Mesothelial cell of epicardium (in vitro differentiated cells): ENCODE results near the gene AFAP1L2. TPM values are rescaled to one million over a fixed set of nuclear protein-coding genes. Genes with fewer than 3 reads are reported as not detected.

ENCODE experiments used
- DNase-seq, 2 experiments: peaks; one replicate each; pipeline ENCODE4 v3.0.0; 2021; ENCODE audit warnings: low spot score in 2 of 2; ENCODE audit not compliant: unreplicated experiment in 2 of 2
- H3K27ac Mint-ChIP-seq: 2 replicates; pipeline ENCODE4 v1.8.0; 2021; ENCODE audit warnings: mixed read lengths
- H3K27me3 Mint-ChIP-seq: 2 replicates; pipeline ENCODE4 v1.8.0; 2021; ENCODE audit warnings: low read depth, mixed read lengths
- H3K36me3 Mint-ChIP-seq: 2 replicates; pipeline ENCODE4 v1.8.0; 2021; ENCODE audit warnings: mixed read lengths
- H3K4me1 Mint-ChIP-seq: 2 replicates; pipeline ENCODE4 v1.8.0; 2021; ENCODE audit warnings: mixed read lengths
- H3K4me3 Mint-ChIP-seq: 2 replicates; pipeline ENCODE4 v1.8.0; 2021; ENCODE audit warnings: mild to moderate bottlenecking, moderate library complexity, mixed read lengths
- H3K9me3 Mint-ChIP-seq: 2 replicates; pipeline ENCODE4 v1.8.0; 2021; ENCODE audit warnings: mixed read lengths
- total RNA-seq: library from RNA; stranded (reverse); gene quantifications from 3 replicates; pipeline ENCODE4 v1.2.1, GENCODE V29; 2021
- TF ChIP-seq, protein P1 (sequence below): fragments of 200-600 bp; sonication (generic); IDR thresholded peaks from one replicate; pipeline ENCODE4 v1.5.0; 2021; ENCODE audit warnings: antibody characterized with exemption; ENCODE audit not compliant: unreplicated experiment

The AFAP1L2 gene
- total RNA-seq, 1 donor from 2014 or later: 5.7 TPM

DNA sequence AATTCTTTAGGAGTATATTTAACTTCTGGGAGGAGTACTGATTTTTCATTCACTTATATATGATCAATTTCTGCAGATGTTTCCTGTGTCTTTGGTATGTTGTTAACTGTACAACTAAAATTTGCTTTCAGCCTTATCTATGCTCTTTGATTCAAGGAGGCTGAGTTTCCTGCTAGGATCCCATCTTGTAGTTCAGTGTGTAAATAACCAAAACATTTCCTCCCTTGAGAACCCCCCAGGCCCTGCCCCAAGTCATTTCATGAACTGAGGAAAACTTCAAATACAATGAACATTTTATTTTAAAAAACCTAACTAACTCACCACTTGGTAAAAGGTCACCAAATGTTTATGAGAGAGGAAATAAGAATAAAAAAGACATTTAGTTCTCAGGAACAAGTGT lies 109.8 kb downstream of the AFAP1L2 start:
- no peak overlapping the region for H3K27ac Mint-ChIP-seq
- no peaks in the 10 kb centered on the region for H3K4me1 Mint-ChIP-seq
- TF ChIP-seq, protein P1, sequence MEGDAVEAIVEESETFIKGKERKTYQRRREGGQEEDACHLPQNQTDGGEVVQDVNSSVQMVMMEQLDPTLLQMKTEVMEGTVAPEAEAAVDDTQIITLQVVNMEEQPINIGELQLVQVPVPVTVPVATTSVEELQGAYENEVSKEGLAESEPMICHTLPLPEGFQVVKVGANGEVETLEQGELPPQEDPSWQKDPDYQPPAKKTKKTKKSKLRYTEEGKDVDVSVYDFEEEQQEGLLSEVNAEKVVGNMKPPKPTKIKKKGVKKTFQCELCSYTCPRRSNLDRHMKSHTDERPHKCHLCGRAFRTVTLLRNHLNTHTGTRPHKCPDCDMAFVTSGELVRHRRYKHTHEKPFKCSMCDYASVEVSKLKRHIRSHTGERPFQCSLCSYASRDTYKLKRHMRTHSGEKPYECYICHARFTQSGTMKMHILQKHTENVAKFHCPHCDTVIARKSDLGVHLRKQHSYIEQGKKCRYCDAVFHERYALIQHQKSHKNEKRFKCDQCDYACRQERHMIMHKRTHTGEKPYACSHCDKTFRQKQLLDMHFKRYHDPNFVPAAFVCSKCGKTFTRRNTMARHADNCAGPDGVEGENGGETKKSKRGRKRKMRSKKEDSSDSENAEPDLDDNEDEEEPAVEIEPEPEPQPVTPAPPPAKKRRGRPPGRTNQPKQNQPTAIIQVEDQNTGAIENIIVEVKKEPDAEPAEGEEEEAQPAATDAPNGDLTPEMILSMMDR: no peak
- H3K9me3 Mint-ChIP-seq: peaks cover 23% of the 10 kb centered on the region
- H3K36me3 Mint-ChIP-seq: peaks cover 41% of the 10 kb centered on the region
- no peak for DNase-seq
- H3K4me3 Mint-ChIP-seq: no peak overlapping the region
- no peaks in the 10 kb centered on the region for H3K27me3 Mint-ChIP-seq

GRCh38 chr10:114293075-114293474 lies 111.2 kb downstream of the AFAP1L2 start:
- Mint-ChIP-seq H3K4me3 (no peak overlapping the region), H3K4me1 (no peaks in the 10 kb centered on the region), H3K9me3 (peaks cover 23% of the 10 kb centered on the region), H3K27me3 (no peaks in the 10 kb centered on the region), H3K27ac (no peak overlapping the region), H3K36me3 (peaks cover 38% of the 10 kb centered on the region)
- DNase-seq: no peak
- TF ChIP-seq, protein P1: no peak

- H3K4me3 Mint-ChIP-seq: no peak overlapping the region
- peaks cover 23% of the 10 kb centered on the region for H3K9me3 Mint-ChIP-seq
- H3K27me3 Mint-ChIP-seq: no peaks in the 10 kb centered on the region
- DNase-seq: no peak
- H3K27ac Mint-ChIP-seq: no peak overlapping the region
- TF ChIP-seq, protein P1: no peak
- no peaks in the 10 kb centered on the region for H3K4me1 Mint-ChIP-seq
- H3K36me3 Mint-ChIP-seq: peaks cover 27% of the 10 kb centered on the region
Observed at GRCh38 chr10:114291516-114291915, 112.8 kb downstream of the AFAP1L2 start.

DNA sequence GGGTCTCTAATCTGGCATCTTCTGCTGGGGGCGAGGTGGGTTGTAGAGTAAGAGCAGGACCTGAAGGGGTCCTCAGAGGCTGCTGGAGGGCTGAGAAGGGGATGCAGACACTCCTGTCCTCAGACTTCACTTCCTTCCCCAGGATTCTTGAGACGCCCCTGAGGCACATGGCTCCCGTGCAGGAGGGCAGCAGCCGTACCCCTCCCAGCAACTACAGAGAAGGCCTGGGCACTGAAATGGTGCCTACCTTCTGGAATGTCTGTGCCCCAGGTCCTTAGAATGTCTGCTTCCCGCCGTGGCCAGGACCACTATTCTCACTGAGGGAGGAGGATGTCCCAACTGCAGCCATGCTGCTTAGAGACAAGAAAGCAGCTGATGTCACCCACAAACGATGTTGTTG lies 113.2 kb downstream of the AFAP1L2 start:
- Mint-ChIP-seq H3K36me3 (peaks cover 22% of the 10 kb centered on the region), H3K27me3 (no peaks in the 10 kb centered on the region), H3K4me3 (no peak overlapping the region), H3K27ac (no peak overlapping the region), H3K4me1 (no peaks in the 10 kb centered on the region), H3K9me3 (peaks cover 19% of the 10 kb centered on the region)
- TF ChIP-seq, protein P1: no peak
- DNase-seq: no peak

- Mint-ChIP-seq H3K9me3 (peaks cover 9% of the 10 kb centered on the region), H3K36me3 (peaks cover 13% of the 10 kb centered on the region), H3K4me3 (no peak overlapping the region), H3K27ac (no peak overlapping the region), H3K27me3 (no peaks in the 10 kb centered on the region), H3K4me1 (no peaks in the 10 kb centered on the region)
- DNase-seq: no peak
- TF ChIP-seq, protein P1: no peak
Observed at GRCh38 chr10:114290038-114290437, 114.3 kb downstream of the AFAP1L2 start.

DNA sequence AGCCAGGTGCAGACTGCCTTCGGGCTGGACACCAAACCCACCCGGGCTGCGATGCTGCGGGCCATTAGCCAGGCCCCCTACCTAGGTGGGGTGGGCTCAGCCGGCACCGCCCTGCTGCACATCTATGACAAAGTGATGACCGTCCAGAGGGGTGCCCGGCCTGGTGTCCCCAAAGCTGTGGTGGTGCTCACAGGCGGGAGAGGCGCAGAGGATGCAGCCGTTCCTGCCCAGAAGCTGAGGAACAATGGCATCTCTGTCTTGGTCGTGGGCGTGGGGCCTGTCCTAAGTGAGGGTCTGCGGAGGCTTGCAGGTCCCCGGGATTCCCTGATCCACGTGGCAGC lies 115.2 kb downstream of the AFAP1L2 start:
- no peaks in the 10 kb centered on the region for H3K4me1 Mint-ChIP-seq
- no peaks in the 10 kb centered on the region for H3K27me3 Mint-ChIP-seq
- TF ChIP-seq, protein P1: no peak
- peaks cover 5% of the 10 kb centered on the region for H3K36me3 Mint-ChIP-seq
- no peak overlapping the region for H3K4me3 Mint-ChIP-seq
- H3K27ac Mint-ChIP-seq: no peak overlapping the region
- DNase-seq: no peak
- no peaks in the 10 kb centered on the region for H3K9me3 Mint-ChIP-seq
